Measurements from ENCODE around the gene KAT6B.
"Not testable (repeated sequence)": the region's sequence is repeated elsewhere in the genome, so short reads cannot be mapped to it uniquely, and the experiment has no call there.

Gene KAT6B

GRCh38 chr10:74792726-74793125, 33.7 kb upstream of the KAT6B start:
- TF ChIP-seq, protein P1, sequence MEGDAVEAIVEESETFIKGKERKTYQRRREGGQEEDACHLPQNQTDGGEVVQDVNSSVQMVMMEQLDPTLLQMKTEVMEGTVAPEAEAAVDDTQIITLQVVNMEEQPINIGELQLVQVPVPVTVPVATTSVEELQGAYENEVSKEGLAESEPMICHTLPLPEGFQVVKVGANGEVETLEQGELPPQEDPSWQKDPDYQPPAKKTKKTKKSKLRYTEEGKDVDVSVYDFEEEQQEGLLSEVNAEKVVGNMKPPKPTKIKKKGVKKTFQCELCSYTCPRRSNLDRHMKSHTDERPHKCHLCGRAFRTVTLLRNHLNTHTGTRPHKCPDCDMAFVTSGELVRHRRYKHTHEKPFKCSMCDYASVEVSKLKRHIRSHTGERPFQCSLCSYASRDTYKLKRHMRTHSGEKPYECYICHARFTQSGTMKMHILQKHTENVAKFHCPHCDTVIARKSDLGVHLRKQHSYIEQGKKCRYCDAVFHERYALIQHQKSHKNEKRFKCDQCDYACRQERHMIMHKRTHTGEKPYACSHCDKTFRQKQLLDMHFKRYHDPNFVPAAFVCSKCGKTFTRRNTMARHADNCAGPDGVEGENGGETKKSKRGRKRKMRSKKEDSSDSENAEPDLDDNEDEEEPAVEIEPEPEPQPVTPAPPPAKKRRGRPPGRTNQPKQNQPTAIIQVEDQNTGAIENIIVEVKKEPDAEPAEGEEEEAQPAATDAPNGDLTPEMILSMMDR (conservative IDR thresholded peaks at IDR 0.05; ENCODE audit: control insufficient read depth, insufficient read depth, low read depth, low read length): no peak
- H3K4me3 ChIP-seq (ENCODE audit: control insufficient read depth, low read depth, low read length): no peak overlapping the region
- no peak for DNase-seq (ENCODE audit: low read depth)

- not testable (repeated sequence) for H3K4me3 ChIP-seq (ENCODE audit: control insufficient read depth, low read depth, low read length)
- peak; percentile 18 for DNase-seq (ENCODE audit: low read depth)
Measured at GRCh38 chr10:74793240-74793639, 33.2 kb upstream of the KAT6B start.

- TF ChIP-seq, protein P1 (conservative IDR thresholded peaks at IDR 0.05; ENCODE audit: control insufficient read depth, insufficient read depth, low read depth, low read length): no peak
- H3K4me3 ChIP-seq (ENCODE audit: control insufficient read depth, low read depth, low read length): no peak overlapping the region
- no peak for DNase-seq (ENCODE audit: low read depth)
Measured at GRCh38 chr10:74794531-74794930, 31.9 kb upstream of the KAT6B start.

GRCh38 chr10:74797550-74797949, 28.9 kb upstream of the KAT6B start:
- TF ChIP-seq, protein P1 (conservative IDR thresholded peaks at IDR 0.05; ENCODE audit: control insufficient read depth, insufficient read depth, low read depth, low read length): no peak
- no peak for DNase-seq (ENCODE audit: low read depth)
- H3K4me3 ChIP-seq (ENCODE audit: control insufficient read depth, low read depth, low read length): no peak overlapping the region

DNA sequence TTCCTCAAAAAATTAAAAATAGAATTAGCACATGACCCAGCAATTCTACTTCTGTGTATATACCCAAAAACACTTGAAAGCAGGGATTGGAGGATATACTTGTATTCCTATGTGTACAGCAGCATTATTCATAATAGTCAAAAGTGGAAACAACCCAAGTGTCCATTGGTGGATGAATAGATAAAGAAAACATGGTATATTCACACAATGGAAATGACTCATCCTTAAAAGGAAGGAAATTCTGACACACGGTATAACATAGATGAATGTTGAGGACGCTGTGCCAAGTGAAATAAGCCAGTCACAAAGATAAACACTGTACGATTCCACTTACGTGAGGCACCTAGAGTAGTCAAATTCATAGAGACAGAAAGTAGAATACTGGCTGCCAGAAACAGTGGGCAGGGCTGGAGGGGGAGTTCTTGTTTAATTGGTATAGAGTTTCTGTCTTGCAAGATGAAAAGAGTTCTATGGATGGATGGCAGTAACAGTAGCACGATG, 26.6 kb upstream of the KAT6B start:
- DNase-seq (ENCODE audit: low read depth): peak; percentile 93
- TF ChIP-seq, protein P1 (conservative IDR thresholded peaks at IDR 0.05; ENCODE audit: control insufficient read depth, insufficient read depth, low read depth, low read length): no peak

GRCh38 chr10:74801447-74801846, 25.0 kb upstream of the KAT6B start:
- no peak overlapping the region for H3K4me3 ChIP-seq (ENCODE audit: control insufficient read depth, low read depth, low read length)
- TF ChIP-seq, protein P1 (conservative IDR thresholded peaks at IDR 0.05; ENCODE audit: control insufficient read depth, insufficient read depth, low read depth, low read length): no peak
- no peak for DNase-seq (ENCODE audit: low read depth)

More for the DNA sequence above, 26.6 kb upstream of the KAT6B start:
- H3K4me3 ChIP-seq (ENCODE audit: control insufficient read depth, low read depth, low read length): no peak overlapping the region

- H3K4me3 ChIP-seq (ENCODE audit: control insufficient read depth, low read depth, low read length): no peak overlapping the region
- no peak for DNase-seq (ENCODE audit: low read depth)
- TF ChIP-seq, protein P1 (conservative IDR thresholded peaks at IDR 0.05; ENCODE audit: control insufficient read depth, insufficient read depth, low read depth, low read length): no peak
Measured at GRCh38 chr10:74808501-74808900, 17.9 kb upstream of the KAT6B start.
